ENCODE results near the gene ADAMTS1.
A peak's percentile ranks its signal among the peaks of the same experiment; 100 is the strongest.

Gene ADAMTS1

GRCh38 chr21:26844258-26845065, 747 bp downstream of the ADAMTS1 start:
- peak; percentile 26 for DNase-seq (ENCODE audit: low spot score)

GRCh38 chr21:26843933-26844257, 1.3 kb downstream of the ADAMTS1 start:
- peak; percentile 24 for DNase-seq (ENCODE audit: low spot score)

GRCh38 chr21:26842974-26843932, 2.0 kb downstream of the ADAMTS1 start:
- DNase-seq (ENCODE audit: low spot score), result peak; percentile 88

- no peak for DNase-seq (ENCODE audit: low spot score)
These were observed 2.9 kb downstream of the ADAMTS1 start for GRCh38 chr21:26842300-26842699.

GRCh38 chr21:26840912-26841311, 4.3 kb downstream of the ADAMTS1 start:
- DNase-seq (ENCODE audit: low spot score), result peak; percentile 36

GRCh38 chr21:26840201-26840600, 5.0 kb downstream of the ADAMTS1 start:
- DNase-seq (ENCODE audit: low spot score), result no peak

- no peak for DNase-seq (ENCODE audit: low spot score)
These were observed 7.7 kb downstream of the ADAMTS1 start for GRCh38 chr21:26837539-26837938.

GRCh38 chr21:26836528-26836927, 8.7 kb downstream of the ADAMTS1 start:
- DNase-seq (ENCODE audit: low spot score), result no peak

- DNase-seq (ENCODE audit: low spot score), result no peak
These were observed 9.4 kb downstream of the ADAMTS1 start for GRCh38 chr21:26835714-26836265.

GRCh38 chr21:26835027-26835713, 10.0 kb downstream of the ADAMTS1 start:
- DNase-seq (ENCODE audit: low spot score), result no peak

GRCh38 chr21:26834181-26834905, 10.9 kb downstream of the ADAMTS1 start:
- no peak for DNase-seq (ENCODE audit: low spot score)

GRCh38 chr21:26833460-26833939, 11.7 kb downstream of the ADAMTS1 start:
- no peak for DNase-seq (ENCODE audit: low spot score)

- DNase-seq (ENCODE audit: low spot score), result no peak
These were observed 12.2 kb downstream of the ADAMTS1 start for GRCh38 chr21:26833011-26833410.

- DNase-seq (ENCODE audit: low spot score), result no peak
These were observed 12.7 kb downstream of the ADAMTS1 start for GRCh38 chr21:26832546-26832945.

GRCh38 chr21:26826801-26827200, 18.4 kb downstream of the ADAMTS1 start:
- no peak for DNase-seq (ENCODE audit: low spot score)

GRCh38 chr21:26820509-26820908, 24.7 kb downstream of the ADAMTS1 start:
- DNase-seq (ENCODE audit: low spot score), result no peak

GRCh38 chr21:26819740-26820324, 25.4 kb downstream of the ADAMTS1 start:
- no peak for DNase-seq (ENCODE audit: low spot score)

- DNase-seq (ENCODE audit: low spot score), result no peak
These were observed 26.3 kb downstream of the ADAMTS1 start for GRCh38 chr21:26818906-26819305.

- no peak for DNase-seq (ENCODE audit: low spot score)
These were observed 30.0 kb downstream of the ADAMTS1 start for GRCh38 chr21:26815197-26815596.

GRCh38 chr21:26814386-26814785, 30.8 kb downstream of the ADAMTS1 start:
- peak; percentile 24 for DNase-seq (ENCODE audit: low spot score)

Data from AG08396 (cell line).